GM23338 (cell line): ENCODE measurements around the gene CCL21. TPM values are rescaled to one million over a fixed set of nuclear protein-coding genes. Genes with fewer than 3 reads are reported as not detected.

Experiments
- ATAC-seq: fragments of 200-7000 bp; cut with Tn5 transposase; 3 replicates; pipeline ENCODE4 v1.9.1; 2020
- DNase-seq: peaks from one replicate; pipeline ENCODE4 v3.0.0-alpha.2; 2015; ENCODE audit warnings: low spot score
- H2AFZ ChIP-seq: fragments of 200-600 bp; sonication (generic); 2 replicates; pipeline ENCODE4 v1.8.0; 2016; ENCODE audit warnings: antibody characterized with exemption, mild to moderate bottlenecking, moderate library complexity
- H3F3A ChIP-seq: fragments of 200-600 bp; sonication (generic); replicated peaks from 2 replicates; pipeline ENCODE4 v1.8.0; 2017; ENCODE audit warnings: antibody characterized with exemption, mixed run types, low read depth
- H3K27ac ChIP-seq: fragments of 200-600 bp; sonication (generic); 2 replicates; pipeline ENCODE4 v1.6.1; 2016; ENCODE audit warnings: low read depth
- H3K27me3 ChIP-seq: fragments of 200-600 bp; sonication (generic); 2 replicates; pipeline ENCODE4 v1.8.0; 2016; ENCODE audit warnings: mild to moderate bottlenecking, mixed run types, moderate library complexity; ENCODE audit not compliant: insufficient read depth
- H3K36me3 ChIP-seq: fragments of 200-600 bp; sonication (generic); 2 replicates; pipeline ENCODE4 v1.8.0; 2016; ENCODE audit warnings: mild to moderate bottlenecking; ENCODE audit not compliant: insufficient read depth
- H3K4me1 ChIP-seq: fragments of 200-600 bp; sonication (generic); 2 replicates; pipeline ENCODE4 v1.8.0; 2016; ENCODE audit warnings: mild to moderate bottlenecking, moderate library complexity; ENCODE audit not compliant: insufficient read depth
- H3K4me2 ChIP-seq: fragments of 200-600 bp; sonication (generic); 2 replicates; pipeline ENCODE4 v1.7.1; 2017; ENCODE audit warnings: mixed run types
- H3K4me3 ChIP-seq: fragments of 200-600 bp; sonication (generic); 2 replicates; pipeline ENCODE4 v1.6.1; 2016; ENCODE audit warnings: mixed run types
- H3K79me2 ChIP-seq: fragments of 200-600 bp; sonication (generic); replicated peaks from 2 replicates; pipeline ENCODE4 v1.8.0; 2017; ENCODE audit warnings: mild to moderate bottlenecking; ENCODE audit not compliant: insufficient read depth
- H3K9me2 ChIP-seq: fragments of 200-600 bp; sonication (generic); 2 replicates; pipeline ENCODE4 v1.8.0; 2017; ENCODE audit not compliant: insufficient read depth
- H4K20me1 ChIP-seq: fragments of 200-600 bp; sonication (generic); replicated peaks from 2 replicates; pipeline ENCODE4 v1.8.0; 2017; ENCODE audit warnings: mild to moderate bottlenecking; ENCODE audit not compliant: insufficient read depth
- H3K27ac Mint-ChIP-seq: 2 replicates; pipeline ENCODE4 v1.8.0; 2020; ENCODE audit warnings: inconsistent platforms, mild to moderate bottlenecking, moderate library complexity, mixed read lengths
- H3K27me3 Mint-ChIP-seq: 3 replicates; pipeline ENCODE4 v1.8.0; 2022; ENCODE audit warnings: low read depth, mild to moderate bottlenecking, moderate library complexity, mixed read lengths, inconsistent platforms; ENCODE audit not compliant: insufficient read depth, poor library complexity
- H3K36me3 Mint-ChIP-seq: 3 replicates; pipeline ENCODE4 v1.8.0; 2021; ENCODE audit warnings: low read depth, mild to moderate bottlenecking, inconsistent platforms, moderate library complexity, mixed read lengths
- H3K4me1 Mint-ChIP-seq: 3 replicates; pipeline ENCODE4 v1.8.0; 2020; ENCODE audit warnings: mild to moderate bottlenecking, inconsistent platforms, mixed read lengths
- H3K4me3 Mint-ChIP-seq: 3 replicates; pipeline ENCODE4 v1.8.0; 2021; ENCODE audit warnings: moderate library complexity, mild to moderate bottlenecking, inconsistent platforms, mixed read lengths
- H3K9me3 Mint-ChIP-seq: 3 replicates; pipeline ENCODE4 v1.8.0; 2020; ENCODE audit warnings: moderate library complexity, mild to moderate bottlenecking, inconsistent platforms, mixed read lengths
- CTCF ChIP-seq, 2 experiments: fragments of 200-600 bp in 1 of 2; sonication (generic) in 1 of 2; conservative IDR thresholded peaks; 2 replicates each; pipeline versions ENCODE4 v1.5.1 to v1.6.1; 2016 to 2017; ENCODE audit warnings: antibody characterized with exemption in 2 of 2, low read depth in 2 of 2, mild to moderate bottlenecking in 2 of 2, moderate library complexity in 1 of 2
- ETS1 ChIP-seq: IDR thresholded peaks from 2 replicates; pipeline ENCODE4 v1.6.1; 2016; ENCODE audit warnings: antibody characterized with exemption
- EZH2 ChIP-seq: fragments of 200-600 bp; sonication (generic); IDR thresholded peaks from one replicate; pipeline ENCODE4 v1.8.0; 2017; ENCODE audit warnings: antibody characterized with exemption, mild to moderate bottlenecking, low read depth; ENCODE audit not compliant: unreplicated experiment
- NANOG ChIP-seq: IDR thresholded peaks from 2 replicates; pipeline ENCODE4 v1.6.1; 2016; ENCODE audit warnings: antibody characterized with exemption, borderline replicate concordance
- REST ChIP-seq: IDR thresholded peaks from one replicate; pipeline ENCODE4 v1.6.1; 2018; ENCODE audit warnings: antibody characterized with exemption; ENCODE audit not compliant: unreplicated experiment
- ZNF114 ChIP-seq: fragments of 250-450 bp; sonication (Bioruptor Pico); IDR thresholded peaks from 2 replicates; pipeline ENCODE4 v1.5.0; 2020; ENCODE audit warnings: mild to moderate bottlenecking, moderate library complexity
- ZNF331 ChIP-seq: fragments of 250-450 bp; sonication (Bioruptor Pico); IDR thresholded peaks from 2 replicates; pipeline ENCODE4 v1.5.0; 2020; ENCODE audit warnings: low read depth, mild to moderate bottlenecking, moderate library complexity
- ZNF462 ChIP-seq: fragments of 250-450 bp; sonication (Bioruptor Pico); IDR thresholded peaks from 2 replicates; pipeline ENCODE4 v1.5.0; 2020; ENCODE audit warnings: mild to moderate bottlenecking, moderate library complexity
- polyA plus RNA-seq: library from polyadenylated mRNA; unstranded; fragments of >200 nt; fragmentation: Nextera tagmentation; extraction: Ambion mirVana; gene quantifications from 2 replicates; pipeline ENCODE4 v1.2.1, GENCODE V29; 2016
- total RNA-seq: library from RNA; depleted of rRNA; stranded (reverse); fragments of >200 nt; shearing (Covaris generic); gene quantifications from 2 replicates; pipeline ENCODE4 v1.2.3, GENCODE V29; 2014

Gene CCL21
- total and polyA plus RNA-seq, 2 experiments from 2014 or later: not detected

GRCh38 chr9:34714007-34714406 lies 4.1 kb upstream of the CCL21 start:
- no peaks in the 10 kb centered on the region for H3K9me3 Mint-ChIP-seq
- no peak overlapping the region for H3K27ac Mint-ChIP-seq

More at GRCh38 chr9:34714007-34714406, 4.1 kb upstream of the CCL21 start:
- Mint-ChIP-seq H3K27me3 (peaks cover 6% of the 10 kb centered on the region), H3K36me3 (no peaks in the 10 kb centered on the region), H3K4me1 (no peaks in the 10 kb centered on the region), H3K4me3 (no peak overlapping the region)
- Histone ChIP-seq H3K27me3 (no peaks in the 10 kb centered on the region), H3K36me3 (no peaks in the 10 kb centered on the region), H2AFZ (no peak overlapping the region), H3K4me2 (no peak overlapping the region), H3F3A (no peaks in the 10 kb centered on the region), H3K27ac (no peak overlapping the region), H3K9me2 (0 out of 2 replicates have a peak, but pooled peaks cover 4% of the 10 kb centered on the region), H3K79me2 (no peaks in the 10 kb centered on the region), H4K20me1 (no peaks in the 10 kb centered on the region), H3K4me1 (no peaks in the 10 kb centered on the region), H3K4me3 (no peak overlapping the region)
- ATAC-seq (no peak), DNase-seq (no peak)
- TF ChIP-seq CTCF (conservative IDR thresholded peaks at IDR 0.05; ENCODE audit: low read depth in 2 of 2): no peak
- no peak for TF ChIP-seq ZNF462 (CRISPR knock-in tag)
- TF ChIP-seq REST: no peak
- no peak for TF ChIP-seq ZNF114 (CRISPR knock-in tag)
- TF ChIP-seq ZNF331 (CRISPR knock-in tag): no peak
- no peak for TF ChIP-seq NANOG
- TF ChIP-seq ETS1: no peak
- TF ChIP-seq EZH2: no peak
